ENCODE data around the gene CARS2.

DNA sequence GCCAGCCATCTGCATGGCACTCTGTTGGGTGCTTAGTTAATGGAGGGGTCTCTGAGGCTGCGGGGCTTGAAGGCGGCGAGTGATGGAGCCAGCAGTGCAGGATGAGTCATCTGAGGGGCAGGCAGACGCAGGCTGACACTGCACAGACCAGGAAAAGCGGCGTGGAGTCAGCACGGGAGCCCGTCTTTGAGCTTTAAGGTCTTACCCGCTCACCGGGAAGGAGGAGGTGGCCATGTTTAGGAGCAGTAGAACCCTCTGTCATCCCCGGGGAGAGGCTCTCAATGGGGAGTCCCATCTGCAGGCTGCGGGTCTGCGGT is 77.5 kb downstream of the CARS2 start:
- TF ChIP-seq ZNF335 (tag by site-specific recombination; conservative IDR thresholded peaks at IDR 0.05) = no peak
- TF ChIP-seq EGR2 (tag by site-specific recombination; IDR thresholded peaks at IDR 0.05; ENCODE audit: low read depth) = no peak
- TF ChIP-seq, protein P1, sequence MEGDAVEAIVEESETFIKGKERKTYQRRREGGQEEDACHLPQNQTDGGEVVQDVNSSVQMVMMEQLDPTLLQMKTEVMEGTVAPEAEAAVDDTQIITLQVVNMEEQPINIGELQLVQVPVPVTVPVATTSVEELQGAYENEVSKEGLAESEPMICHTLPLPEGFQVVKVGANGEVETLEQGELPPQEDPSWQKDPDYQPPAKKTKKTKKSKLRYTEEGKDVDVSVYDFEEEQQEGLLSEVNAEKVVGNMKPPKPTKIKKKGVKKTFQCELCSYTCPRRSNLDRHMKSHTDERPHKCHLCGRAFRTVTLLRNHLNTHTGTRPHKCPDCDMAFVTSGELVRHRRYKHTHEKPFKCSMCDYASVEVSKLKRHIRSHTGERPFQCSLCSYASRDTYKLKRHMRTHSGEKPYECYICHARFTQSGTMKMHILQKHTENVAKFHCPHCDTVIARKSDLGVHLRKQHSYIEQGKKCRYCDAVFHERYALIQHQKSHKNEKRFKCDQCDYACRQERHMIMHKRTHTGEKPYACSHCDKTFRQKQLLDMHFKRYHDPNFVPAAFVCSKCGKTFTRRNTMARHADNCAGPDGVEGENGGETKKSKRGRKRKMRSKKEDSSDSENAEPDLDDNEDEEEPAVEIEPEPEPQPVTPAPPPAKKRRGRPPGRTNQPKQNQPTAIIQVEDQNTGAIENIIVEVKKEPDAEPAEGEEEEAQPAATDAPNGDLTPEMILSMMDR (tag by site-specific recombination; IDR thresholded peaks at IDR 0.05) = no peak
- no peak for TF ChIP-seq SP2 (tag by site-specific recombination; IDR thresholded peaks at IDR 0.05)
- TF ChIP-seq, protein P2, sequence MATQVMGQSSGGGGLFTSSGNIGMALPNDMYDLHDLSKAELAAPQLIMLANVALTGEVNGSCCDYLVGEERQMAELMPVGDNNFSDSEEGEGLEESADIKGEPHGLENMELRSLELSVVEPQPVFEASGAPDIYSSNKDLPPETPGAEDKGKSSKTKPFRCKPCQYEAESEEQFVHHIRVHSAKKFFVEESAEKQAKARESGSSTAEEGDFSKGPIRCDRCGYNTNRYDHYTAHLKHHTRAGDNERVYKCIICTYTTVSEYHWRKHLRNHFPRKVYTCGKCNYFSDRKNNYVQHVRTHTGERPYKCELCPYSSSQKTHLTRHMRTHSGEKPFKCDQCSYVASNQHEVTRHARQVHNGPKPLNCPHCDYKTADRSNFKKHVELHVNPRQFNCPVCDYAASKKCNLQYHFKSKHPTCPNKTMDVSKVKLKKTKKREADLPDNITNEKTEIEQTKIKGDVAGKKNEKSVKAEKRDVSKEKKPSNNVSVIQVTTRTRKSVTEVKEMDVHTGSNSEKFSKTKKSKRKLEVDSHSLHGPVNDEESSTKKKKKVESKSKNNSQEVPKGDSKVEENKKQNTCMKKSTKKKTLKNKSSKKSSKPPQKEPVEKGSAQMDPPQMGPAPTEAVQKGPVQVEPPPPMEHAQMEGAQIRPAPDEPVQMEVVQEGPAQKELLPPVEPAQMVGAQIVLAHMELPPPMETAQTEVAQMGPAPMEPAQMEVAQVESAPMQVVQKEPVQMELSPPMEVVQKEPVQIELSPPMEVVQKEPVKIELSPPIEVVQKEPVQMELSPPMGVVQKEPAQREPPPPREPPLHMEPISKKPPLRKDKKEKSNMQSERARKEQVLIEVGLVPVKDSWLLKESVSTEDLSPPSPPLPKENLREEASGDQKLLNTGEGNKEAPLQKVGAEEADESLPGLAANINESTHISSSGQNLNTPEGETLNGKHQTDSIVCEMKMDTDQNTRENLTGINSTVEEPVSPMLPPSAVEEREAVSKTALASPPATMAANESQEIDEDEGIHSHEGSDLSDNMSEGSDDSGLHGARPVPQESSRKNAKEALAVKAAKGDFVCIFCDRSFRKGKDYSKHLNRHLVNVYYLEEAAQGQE (tag by site-specific recombination; IDR thresholded peaks at IDR 0.05) = no peak
- TF ChIP-seq ZNF704 (tag by site-specific recombination; IDR thresholded peaks at IDR 0.05) = no peak

All from HEK293 (cell line).